HTERT RPE-1 (cell line): ENCODE measurements around the gene COBLL1.

ENCODE experiments used
- in situ Hi-C: fragments of 300-500 bp; cut with MboI; formaldehyde crosslinking; loops from 4 replicates; pipeline ENCODE4 v1.14.3; 2020; ENCODE audit warnings: low sequenced_read_pairs

COBLL1 gene

GRCh38 chr2:164692958-164693357 is 148.7 kb downstream of the COBLL1 start:
- in situ Hi-C loops, result no loop called here

DNA sequence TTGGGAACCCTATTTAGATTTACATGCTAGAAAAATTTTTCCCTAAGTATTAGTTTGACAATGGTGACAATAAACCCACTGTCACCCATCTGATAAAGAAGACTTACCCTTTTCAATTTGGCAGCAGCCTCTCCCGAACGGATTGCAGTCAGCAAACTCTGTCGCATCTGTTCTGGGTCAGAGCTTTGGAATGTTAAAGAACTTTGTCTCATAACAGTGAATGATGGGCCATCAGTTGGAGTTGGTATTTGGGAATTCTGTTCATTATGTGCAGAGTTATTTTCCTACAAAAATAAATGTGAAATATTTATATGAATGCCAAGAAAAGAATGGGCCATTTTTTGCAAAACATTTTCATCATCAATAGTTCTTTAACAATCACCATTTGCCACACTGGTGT is 149.5 kb downstream of the COBLL1 start:
- in situ Hi-C loops, result no loop called here

- in situ Hi-C loops, result no loop called here
Measured at GRCh38 chr2:164691346-164691887, 150.2 kb downstream of the COBLL1 start.

DNA sequence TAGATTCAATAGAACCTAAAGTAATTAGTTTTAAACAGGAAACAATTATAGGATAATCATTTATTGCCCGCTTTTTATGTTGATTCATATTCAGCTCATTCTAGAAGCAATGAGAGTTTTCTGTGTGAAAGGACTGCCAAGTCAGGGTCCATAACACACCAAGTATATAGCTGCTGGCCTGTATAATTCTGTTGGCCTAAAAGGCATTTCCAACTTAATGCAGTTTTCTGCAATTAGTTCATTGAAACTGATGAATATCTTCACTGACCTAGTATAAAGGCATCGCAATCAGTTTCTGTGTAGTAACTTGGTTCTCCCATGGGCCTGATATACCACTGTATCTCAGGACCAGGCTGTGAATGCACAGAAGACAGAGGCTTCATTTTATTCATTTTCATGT is 151.3 kb downstream of the COBLL1 start:
- in situ Hi-C loops, result no loop called here

GRCh38 chr2:164688896-164689419 is 152.7 kb downstream of the COBLL1 start:
- in situ Hi-C loops, result no loop called here

DNA sequence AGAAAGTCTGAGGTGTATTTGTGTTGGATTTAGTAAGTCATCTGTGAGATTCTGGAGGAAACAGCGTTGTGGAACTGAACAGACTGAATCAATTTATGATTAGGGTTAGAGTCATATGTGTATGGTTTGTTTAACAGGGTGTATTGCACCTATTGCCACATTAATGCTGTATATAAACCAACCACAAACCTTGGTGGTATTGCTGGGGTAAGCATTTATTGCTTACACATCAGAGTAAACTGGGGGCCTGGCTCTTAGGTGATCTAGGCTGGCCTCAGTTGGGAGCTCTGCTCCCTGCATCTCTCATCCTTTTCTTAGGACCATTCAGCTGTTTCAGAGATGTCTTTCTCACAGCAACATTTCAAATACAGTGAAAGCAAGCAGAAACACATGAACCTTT is 160.6 kb downstream of the COBLL1 start:
- in situ Hi-C loops, result no loop called here

GRCh38 chr2:164678631-164679149 is 162.9 kb downstream of the COBLL1 start:
- in situ Hi-C loops, result no loop called here

GRCh38 chr2:164677733-164678132 is 163.9 kb downstream of the COBLL1 start:
- in situ Hi-C loops, result no loop called here

- in situ Hi-C loops, result no loop called here
Measured at GRCh38 chr2:164677271-164677670, 164.4 kb downstream of the COBLL1 start.

DNA sequence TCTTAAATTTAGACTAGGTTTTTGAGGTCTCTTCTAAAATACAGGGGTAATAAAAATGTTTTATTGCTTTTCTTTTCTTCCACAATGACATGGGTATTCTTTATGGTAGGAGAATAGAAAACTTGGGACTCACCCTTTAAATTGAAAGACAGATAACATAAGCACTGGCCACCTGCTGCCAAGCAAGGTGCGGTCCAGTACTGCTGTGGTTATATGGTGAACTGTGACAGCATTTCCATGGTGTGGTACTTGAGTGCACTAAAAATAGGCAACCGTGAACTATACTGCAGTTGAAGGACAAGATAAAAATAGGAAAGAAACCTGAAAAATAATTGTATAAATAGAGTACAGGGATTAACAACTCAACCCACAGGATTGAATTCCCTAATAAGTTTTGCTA is 165.9 kb downstream of the COBLL1 start:
- in situ Hi-C loops, result no loop called here

- in situ Hi-C loops, result no loop called here
Measured at GRCh38 chr2:164675027-164675426, 166.6 kb downstream of the COBLL1 start.

- in situ Hi-C loops, result no loop called here
Measured at GRCh38 chr2:164671664-164672396, 169.8 kb downstream of the COBLL1 start.

DNA sequence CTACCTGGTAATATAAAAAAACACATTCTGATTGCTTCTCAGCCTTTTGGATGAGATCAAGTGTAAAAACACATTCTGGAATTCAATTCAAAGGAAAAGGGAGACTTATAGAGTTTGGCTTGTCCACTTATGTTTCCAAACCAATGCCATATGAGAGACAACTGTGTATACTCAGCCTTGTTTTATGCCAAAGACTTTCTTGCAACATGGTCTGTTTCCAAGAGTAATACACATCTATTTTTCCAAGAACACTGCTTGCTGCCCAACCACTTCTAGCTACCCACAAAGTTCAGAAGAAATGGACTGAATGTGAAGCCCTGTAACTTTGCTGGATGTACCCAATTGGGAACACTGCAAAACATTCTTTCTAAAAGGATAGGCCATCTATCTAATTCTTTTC is 172.3 kb downstream of the COBLL1 start:
- in situ Hi-C loops, result no loop called here

GRCh38 chr2:164667566-164667965 is 174.1 kb downstream of the COBLL1 start:
- in situ Hi-C loops, result no loop called here

GRCh38 chr2:164664070-164664469 is 177.6 kb downstream of the COBLL1 start:
- in situ Hi-C loops, result no loop called here

GRCh38 chr2:164662868-164663631 is 178.6 kb downstream of the COBLL1 start:
- in situ Hi-C loops, result no loop called here

- in situ Hi-C loops, result no loop called here
Measured at GRCh38 chr2:164662066-164662465, 179.6 kb downstream of the COBLL1 start.

GRCh38 chr2:164661349-164661748 is 180.3 kb downstream of the COBLL1 start:
- in situ Hi-C loops, result no loop called here

GRCh38 chr2:164657129-164657528 is 184.5 kb downstream of the COBLL1 start:
- in situ Hi-C loops, result no loop called here

GRCh38 chr2:164655750-164656149 is 185.9 kb downstream of the COBLL1 start:
- in situ Hi-C loops, result no loop called here

DNA sequence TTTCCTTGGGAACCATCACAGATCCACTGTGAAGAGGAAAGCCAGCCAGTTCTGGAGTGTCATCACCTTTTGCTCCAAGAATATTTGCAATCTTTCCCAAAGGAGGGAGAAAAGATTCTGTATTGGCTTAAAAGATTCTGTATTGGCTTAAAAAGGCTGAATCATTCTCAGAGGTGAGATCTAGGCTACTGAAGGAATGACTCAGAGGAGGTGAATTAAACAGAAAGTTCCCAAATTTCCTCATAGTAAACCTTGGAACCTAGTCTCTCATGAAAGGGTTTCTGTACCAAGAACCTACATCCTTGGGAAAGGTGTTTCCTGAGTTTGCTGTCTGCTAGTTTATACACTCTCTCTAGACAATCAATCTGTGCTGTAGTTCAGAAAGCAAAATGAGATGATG is 186.3 kb downstream of the COBLL1 start:
- in situ Hi-C loops, result no loop called here

DNA sequence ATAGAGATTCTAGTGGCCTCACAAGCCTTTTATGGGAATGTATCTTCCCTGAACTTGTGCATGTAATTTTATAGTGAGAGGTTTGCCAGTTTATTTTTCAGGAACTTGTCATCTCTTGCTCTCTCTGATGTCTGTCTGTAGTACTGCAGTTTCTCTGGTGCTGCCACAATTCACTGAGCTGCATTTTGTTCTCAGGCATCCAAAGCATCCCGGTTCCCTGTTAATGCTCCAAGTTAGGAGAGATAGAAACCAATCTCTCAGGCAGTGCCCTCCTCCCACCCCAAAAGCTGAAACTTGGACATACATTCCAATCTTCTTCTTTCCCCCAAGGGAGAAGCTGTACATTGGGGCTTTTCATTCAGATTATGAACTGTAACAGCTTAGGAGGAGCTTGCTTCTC is 190.3 kb downstream of the COBLL1 start:
- in situ Hi-C loops, result no loop called here
